ENCODE results near the gene TFDP1.

DNA sequence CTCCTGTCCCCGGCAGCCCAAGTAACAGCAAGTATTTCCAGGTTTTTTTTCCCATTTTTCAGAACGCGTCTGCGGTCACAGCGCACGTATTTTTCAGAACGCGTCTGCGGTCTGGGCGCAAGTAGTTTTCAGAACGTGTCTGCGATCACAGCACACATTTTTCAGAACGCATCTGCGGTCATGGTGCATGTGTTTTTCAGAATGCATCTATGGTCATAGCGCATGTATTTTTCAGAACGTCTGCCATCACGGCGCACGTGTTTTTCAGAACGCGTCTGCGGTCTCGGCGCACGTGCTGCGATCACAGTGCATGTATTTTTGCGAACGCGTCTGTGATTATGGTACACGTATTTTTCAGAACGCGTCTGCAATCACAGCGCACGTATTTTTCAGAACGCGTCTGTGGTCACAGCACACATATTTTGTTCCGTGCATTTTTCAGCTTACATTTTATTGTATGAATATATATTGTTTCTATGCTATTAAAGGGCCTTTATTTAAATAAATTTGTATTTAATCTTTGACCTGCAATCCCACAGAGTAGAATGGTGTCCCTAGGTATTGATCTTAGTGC is 53.7 kb downstream of the TFDP1 start:
- TF ChIP-seq POLR2A (IDR thresholded peaks at IDR 0.05), result no peak
- TF ChIP-seq, protein P1, sequence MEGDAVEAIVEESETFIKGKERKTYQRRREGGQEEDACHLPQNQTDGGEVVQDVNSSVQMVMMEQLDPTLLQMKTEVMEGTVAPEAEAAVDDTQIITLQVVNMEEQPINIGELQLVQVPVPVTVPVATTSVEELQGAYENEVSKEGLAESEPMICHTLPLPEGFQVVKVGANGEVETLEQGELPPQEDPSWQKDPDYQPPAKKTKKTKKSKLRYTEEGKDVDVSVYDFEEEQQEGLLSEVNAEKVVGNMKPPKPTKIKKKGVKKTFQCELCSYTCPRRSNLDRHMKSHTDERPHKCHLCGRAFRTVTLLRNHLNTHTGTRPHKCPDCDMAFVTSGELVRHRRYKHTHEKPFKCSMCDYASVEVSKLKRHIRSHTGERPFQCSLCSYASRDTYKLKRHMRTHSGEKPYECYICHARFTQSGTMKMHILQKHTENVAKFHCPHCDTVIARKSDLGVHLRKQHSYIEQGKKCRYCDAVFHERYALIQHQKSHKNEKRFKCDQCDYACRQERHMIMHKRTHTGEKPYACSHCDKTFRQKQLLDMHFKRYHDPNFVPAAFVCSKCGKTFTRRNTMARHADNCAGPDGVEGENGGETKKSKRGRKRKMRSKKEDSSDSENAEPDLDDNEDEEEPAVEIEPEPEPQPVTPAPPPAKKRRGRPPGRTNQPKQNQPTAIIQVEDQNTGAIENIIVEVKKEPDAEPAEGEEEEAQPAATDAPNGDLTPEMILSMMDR (IDR thresholded peaks at IDR 0.05), result no peak

All from uterus (tissue), 2 donors.